GM12878 (cell line): Measurements from ENCODE around the gene KIAA1217. TPM values are rescaled to one million over a fixed set of nuclear protein-coding genes. Genes with fewer than 3 reads are reported as not detected.

Experiments
- ATAC-seq: fragments of 200-7000 bp; cut with Tn5 transposase; 3 replicates; pipeline ENCODE4 v1.9.1; 2020; ENCODE audit warnings: mild to moderate bottlenecking, moderate library complexity
- BruUV-seq: library from RNA; stranded (reverse); fragments of 400-500 nt; replicated peaks from 2 replicates; lab custom pipeline; 2021; lab: Mats Ljungman, UMichigan
- CTCF ChIA-PET: fragments of 300-600 bp; sonication (Branson Sonifier 250); formaldehyde crosslinking; extraction: SDS; loops from one replicate; lab custom pipeline; 2021; ENCODE audit warnings: inconsistent platforms; lab: Yijun Ruan, JAX
- POLR2A ChIA-PET: fragments of 350-600 bp; formaldehyde crosslinking; extraction: SDS; loops from one replicate; lab custom pipeline; 2021; ENCODE audit warnings: inconsistent platforms; lab: Charles Lee
- RAD21 ChIA-PET: fragments of 300-600 bp; sonication (Branson Sonifier 250); formaldehyde crosslinking; loops from one replicate; lab custom pipeline; 2023; ENCODE audit warnings: antibody characterized with exemption; ENCODE audit not compliant: unreplicated experiment; lab: Charles Lee
- SMC1A ChIA-PET: fragments of 300-600 bp; sonication (Branson Sonifier 250); formaldehyde crosslinking; loops from one replicate; lab custom pipeline; 2023; ENCODE audit not compliant: unreplicated experiment, uncharacterized antibody; lab: Charles Lee
- DNase-seq: peaks from one replicate; pipeline ENCODE4 v3.0.0-alpha.2; 2011; ENCODE audit warnings: low read depth, low spot score
- FAIRE-seq: peaks from 3 replicates; lab custom pipeline; 2011; peaks lifted over from hg19 to GRCh38; lab: Jason Lieb, UNC
- H2AFZ ChIP-seq: 2 replicates; pipeline ENCODE4 v1.6.0; 2011; ENCODE audit warnings: low read depth, low read length, control low read depth; ENCODE audit not compliant: control insufficient read depth
- H3K27ac ChIP-seq: 2 replicates; pipeline ENCODE4 v1.5.1; 2011; ENCODE audit warnings: control low read depth; ENCODE audit not compliant: control insufficient read depth, insufficient read depth
- H3K27me3 ChIP-seq, 2 experiments: replicated peaks in 1 of 2; 2 replicates each; pipeline versions ENCODE4 v1.6.0 to v1.6.1; 2011; ENCODE audit warnings: low read length in 1 of 2; ENCODE audit not compliant: control insufficient read depth in 2 of 2, insufficient read depth in 2 of 2
- H3K36me3 ChIP-seq, 2 experiments: 2 replicates each; pipeline ENCODE4 v1.5.1; 2011; ENCODE audit warnings: low read length in 1 of 2; ENCODE audit not compliant: control insufficient read depth in 2 of 2, insufficient read depth in 2 of 2
- H3K4me1 ChIP-seq: 2 replicates; pipeline ENCODE4 v1.6.1; 2011; ENCODE audit warnings: mild to moderate bottlenecking, low read length, moderate library complexity, mixed read lengths; ENCODE audit not compliant: control insufficient read depth, insufficient read depth
- H3K4me2 ChIP-seq: 2 replicates; pipeline ENCODE4 v1.6.0; 2011; ENCODE audit warnings: control low read depth; ENCODE audit not compliant: control insufficient read depth, insufficient read depth
- H3K4me3 ChIP-seq: fragments of 200-600 bp; sonication (generic); 2 replicates; pipeline ENCODE4 v1.5.1; 2016
- H3K79me2 ChIP-seq: 2 replicates; pipeline ENCODE4 v1.6.0; 2011; ENCODE audit warnings: low read length; ENCODE audit not compliant: control insufficient read depth, insufficient read depth
- H3K9ac ChIP-seq: 2 replicates; pipeline ENCODE4 v1.8.0; 2011; ENCODE audit warnings: low read length, control low read depth, mixed read lengths; ENCODE audit not compliant: control insufficient read depth, insufficient read depth
- H3K9me3 ChIP-seq: replicated peaks from 3 replicates; pipeline ENCODE4 v1.5.1; 2011; ENCODE audit warnings: mild to moderate bottlenecking, low read length; ENCODE audit not compliant: control insufficient read depth, insufficient read depth
- H4K20me1 ChIP-seq: 2 replicates; pipeline ENCODE4 v1.6.0; 2011; ENCODE audit not compliant: control insufficient read depth, insufficient read depth
- BACH1 ChIP-seq: fragments of 450-650 bp; IDR thresholded peaks from 2 replicates; pipeline ENCODE4 v1.6.1; 2017; ENCODE audit warnings: mild to moderate bottlenecking, borderline replicate concordance
- BCL3 ChIP-seq: IDR thresholded peaks from 2 replicates; pipeline ENCODE4 v1.6.1; 2011; ENCODE audit warnings: borderline replicate concordance, low read depth, mild to moderate bottlenecking, moderate library complexity, low read length; ENCODE audit not compliant: insufficient read depth, poor library complexity, severe bottlenecking
- BHLHE40 ChIP-seq, 2 experiments: fragments of 450-650 bp in 1 of 2; IDR thresholded peaks; 2 replicates each; pipeline ENCODE4 v1.6.1; 2011 to 2017; ENCODE audit warnings: low read depth in 2 of 2, borderline replicate concordance in 1 of 2, improper control_type of control experiment in 1 of 2, low read length in 1 of 2, mild to moderate bottlenecking in 1 of 2
- GATAD2B ChIP-seq: fragments of 450-650 bp; conservative IDR thresholded peaks from 2 replicates; pipeline ENCODE4 v1.6.1; 2017; ENCODE audit warnings: low read depth, mild to moderate bottlenecking, moderate library complexity
- TAF1 ChIP-seq: IDR thresholded peaks from 2 replicates; pipeline ENCODE4 v1.6.1; 2011; ENCODE audit warnings: mild to moderate bottlenecking, low read depth, low read length, borderline replicate concordance
- WRNIP1 ChIP-seq: IDR thresholded peaks from 2 replicates; pipeline ENCODE4 v1.6.1; 2011; ENCODE audit warnings: low read depth, low read length, improper control_type of control experiment, borderline replicate concordance
- WGBS: methylation state at CpG from one replicate; pipeline ENCODE4 v1.1.6; 2016; ENCODE audit warnings: low lambda C conversion rate; ENCODE audit not compliant: insufficient replicate concordance, insufficient coverage; ENCODE audit errors: missing lambda C conversion rate; 5-methylcytosine and 5-hydroxymethylcytosine counted together
- in situ Hi-C: fragments of 300-500 bp; cut with MboI; formaldehyde crosslinking; loops from 9 replicates; pipeline ENCODE4 v1.14.3; 2018; ENCODE audit warnings: mixed read lengths
- intact Hi-C: fragments of 100-400 bp; cut with micrococcal nuclease; formaldehyde crosslinking; loops from one replicate; pipeline ENCODE4 v1.14.2; 2022; ENCODE audit not compliant: unreplicated experiment
- polyA plus RNA-seq, 11 experiments: library from polyadenylated mRNA; depleted of rRNA in 4 of 11; unstranded in 6 of 11; stranded (reverse) in 5 of 11; fragments of >200 nt; fragmentation: Nextera tagmentation in 4 of 11; fragmentation: Illumina TruSeq in 1 of 11; extraction: Ambion mirVana in 4 of 11; extraction: Trizol in 1 of 11; gene quantifications; 1 replicate in 1 of 11; 2 replicates in 10 of 11; pipeline versions ENCODE4 v1.2.1 to v1.2.3, GENCODE V29; 2011 to 2016; ENCODE audit warnings: inconsistent platforms in 2 of 11, missing spikeins in 2 of 11, low read depth in 1 of 11
- total RNA-seq, 4 experiments: library from RNA; depleted of rRNA in 3 of 4; stranded (reverse); fragments of >200 nt in 3 of 4; fragmentation: Illumina TruSeq in 1 of 4; extraction: Trizol in 1 of 4; gene quantifications; 2 replicates each; pipeline versions ENCODE4 v1.2.1 to v1.2.3, GENCODE V29; 2013 to 2021

The KIAA1217 gene
- total and polyA plus RNA-seq, 10 of the 15 experiments (the other 5 are each of a cell fraction or from before 2014, with no cell fraction given) = 0.57 to 3.8 (median 2.1) TPM

DNA sequence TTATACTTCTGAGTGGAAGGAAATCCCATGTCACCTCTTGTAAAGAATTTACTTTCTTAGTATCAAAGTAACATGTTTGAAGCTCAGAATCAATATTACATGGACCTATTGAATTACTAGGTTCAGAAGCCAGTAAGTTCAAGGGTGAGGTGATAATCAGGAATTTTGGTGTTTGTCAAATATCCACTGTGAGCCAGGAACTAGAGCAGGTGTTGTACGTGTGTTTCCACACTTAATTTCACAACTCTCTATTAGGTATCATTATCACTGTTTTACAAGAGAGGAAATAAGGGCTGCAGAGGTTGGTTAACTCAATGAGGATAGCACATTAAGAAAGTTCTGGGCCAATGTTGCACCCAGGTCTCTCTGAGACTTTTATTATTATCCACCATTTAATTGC is 130.4 kb downstream of the KIAA1217 start:
- ChIA-PET SMC1A (interaction anchor here (1.2 kb wide), 1 partner anchor 26 kb away, joined by 3 read pairs; no protein-coding TSS in a partner anchor), RAD21 (no interaction called here), CTCF (interaction anchor here (1.5 kb wide), 1 partner anchor 20 kb away, joined by 5 read pairs; no protein-coding TSS in a partner anchor), POLR2A (no interaction called here)
- no peaks in the 10 kb centered on the region for H3K79me2 ChIP-seq
- in situ Hi-C loops (no loop called here), intact Hi-C loops (no loop called here)
- ATAC-seq (no peak), FAIRE-seq (no peak), DNase-seq (no peak)
- WGBS = 5% methylated on average over 1 of the region's 1 CpG
- H2AFZ ChIP-seq = no peak overlapping the region
- no TSS peak for BruUV-seq
- H3K9me3 ChIP-seq = no peaks in the 10 kb centered on the region; the same call in 2 of the 3 replicates
- no peaks in the 10 kb centered on the region for H3K4me1 ChIP-seq
- no peaks in the 10 kb centered on the region for H3K27me3 ChIP-seq
- TF ChIP-seq BHLHE40 (IDR thresholded peaks at IDR 0.05; ENCODE audit: borderline replicate concordance in 1 of 2, low read depth in 2 of 2, low read length in 1 of 2) = no peak
- TF ChIP-seq BCL3 = no peak
- no peak for TF ChIP-seq BACH1
- TF ChIP-seq TAF1 = no peak
- no peak for TF ChIP-seq WRNIP1
- TF ChIP-seq GATAD2B = no peak
- H3K4me3 ChIP-seq = no peak overlapping the region
- H4K20me1 ChIP-seq = no peaks in the 10 kb centered on the region
- H3K9ac ChIP-seq = no peak overlapping the region
- H3K4me2 ChIP-seq = no peak overlapping the region
- H3K27ac ChIP-seq = no peak overlapping the region
- no peaks in the 10 kb centered on the region for H3K36me3 ChIP-seq
